SU-DHL-6 (cell line): ENCODE results near the gene COPS7A.

Source experiments
- EZH2phosphoT487 ChIP-seq: fragments of 200-600 bp; sonication (generic), shearing (Covaris generic); conservative IDR thresholded peaks from 2 replicates; pipeline ENCODE4 v1.6.1; 2018; ENCODE audit warnings: mild to moderate bottlenecking, antibody characterized with exemption, low read length, moderate library complexity, mixed read lengths
- TF ChIP-seq, protein P1 (sequence below): fragments of 200-600 bp; sonication (generic); IDR thresholded peaks from one replicate; pipeline ENCODE4 v1.5.1; 2017; ENCODE audit warnings: antibody characterized with exemption, mild to moderate bottlenecking, low read length, moderate library complexity; ENCODE audit not compliant: insufficient read depth, poor library complexity, severe bottlenecking

DNA sequence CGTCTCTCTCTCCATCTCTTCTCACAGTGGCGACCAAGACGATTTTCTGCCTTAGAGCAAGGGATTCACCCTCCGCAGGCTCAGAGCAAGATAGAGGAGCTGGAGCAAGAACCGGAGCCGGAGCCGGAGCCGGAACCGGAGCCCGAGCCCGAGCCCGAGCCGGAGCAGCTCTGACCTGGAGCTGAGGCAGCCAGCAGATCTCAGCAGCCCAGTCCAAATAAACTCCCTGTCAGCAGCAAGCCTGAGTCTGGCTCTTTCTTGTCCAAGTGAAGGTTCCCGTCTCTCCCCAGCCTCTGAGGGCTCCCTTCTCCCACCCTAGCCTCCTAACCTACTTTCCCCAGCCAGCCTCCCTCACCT, 54.3 kb downstream of the COPS7A start:
- TF ChIP-seq, protein P1, sequence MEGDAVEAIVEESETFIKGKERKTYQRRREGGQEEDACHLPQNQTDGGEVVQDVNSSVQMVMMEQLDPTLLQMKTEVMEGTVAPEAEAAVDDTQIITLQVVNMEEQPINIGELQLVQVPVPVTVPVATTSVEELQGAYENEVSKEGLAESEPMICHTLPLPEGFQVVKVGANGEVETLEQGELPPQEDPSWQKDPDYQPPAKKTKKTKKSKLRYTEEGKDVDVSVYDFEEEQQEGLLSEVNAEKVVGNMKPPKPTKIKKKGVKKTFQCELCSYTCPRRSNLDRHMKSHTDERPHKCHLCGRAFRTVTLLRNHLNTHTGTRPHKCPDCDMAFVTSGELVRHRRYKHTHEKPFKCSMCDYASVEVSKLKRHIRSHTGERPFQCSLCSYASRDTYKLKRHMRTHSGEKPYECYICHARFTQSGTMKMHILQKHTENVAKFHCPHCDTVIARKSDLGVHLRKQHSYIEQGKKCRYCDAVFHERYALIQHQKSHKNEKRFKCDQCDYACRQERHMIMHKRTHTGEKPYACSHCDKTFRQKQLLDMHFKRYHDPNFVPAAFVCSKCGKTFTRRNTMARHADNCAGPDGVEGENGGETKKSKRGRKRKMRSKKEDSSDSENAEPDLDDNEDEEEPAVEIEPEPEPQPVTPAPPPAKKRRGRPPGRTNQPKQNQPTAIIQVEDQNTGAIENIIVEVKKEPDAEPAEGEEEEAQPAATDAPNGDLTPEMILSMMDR: no peak
- no peak for TF ChIP-seq EZH2phosphoT487
